Fibroblast of mammary gland (primary cell): ENCODE measurements around the gene CYBC1.

Experiments
- DNase-seq: peaks from one replicate; pipeline ENCODE4 v3.0.0-alpha.2; 2010; ENCODE audit warnings: low read depth
- H3K4me3 ChIP-seq: 2 replicates; pipeline ENCODE4 v1.5.1; 2011; ENCODE audit warnings: low read depth, mild to moderate bottlenecking, low read length, moderate library complexity; ENCODE audit not compliant: control insufficient read depth
- CTCF ChIP-seq: conservative IDR thresholded peaks from 2 replicates; pipeline ENCODE4 v1.5.1; 2011; ENCODE audit warnings: low read depth, low read length, inconsistent platforms; ENCODE audit not compliant: control insufficient read depth, insufficient read depth

The CYBC1 gene

DNA sequence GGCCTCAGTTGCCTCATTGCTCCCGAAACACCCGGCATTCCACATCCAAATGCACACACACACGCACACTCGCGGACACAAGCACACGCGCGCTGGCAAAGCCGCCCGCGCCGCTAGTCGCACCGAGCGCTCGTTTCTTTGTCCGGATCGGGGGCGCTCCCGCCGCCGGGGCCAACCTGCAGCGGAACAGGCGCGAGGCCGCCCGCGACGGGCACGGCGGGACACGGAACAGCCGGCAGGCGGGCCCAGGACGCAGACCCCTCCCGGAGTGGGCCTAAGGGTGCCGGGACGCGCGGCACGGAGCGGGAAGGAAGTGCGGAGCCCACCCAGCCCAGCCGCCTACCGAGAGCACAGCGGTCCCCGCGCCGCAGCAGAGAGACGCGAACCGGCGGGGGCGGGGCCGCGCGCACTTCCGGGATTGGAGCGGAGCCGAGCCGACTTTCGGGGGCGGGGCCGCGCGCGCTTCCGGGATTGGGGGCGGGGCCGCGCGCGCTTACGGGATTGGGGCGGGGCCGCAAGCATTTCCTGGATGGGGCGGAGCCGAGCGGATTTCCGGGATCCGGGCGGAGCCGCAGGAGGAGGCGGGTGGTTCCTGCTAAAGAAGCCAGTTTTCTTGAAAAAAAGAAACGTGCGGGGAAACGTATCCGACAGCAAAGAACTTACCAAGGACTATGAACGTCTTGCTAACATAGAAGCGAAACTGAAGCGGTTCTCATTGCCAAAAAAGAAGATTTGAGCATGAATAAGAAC is at the start of gene CYBC1:
Gene CYBC1, minus strand, starts transcription at position 396 of the 750 bp plus-strand sequence. CDS start 1,498 bp downstream, outside the sequence.
- TF ChIP-seq CTCF: no peak
- H3K4me3 ChIP-seq: peak within 1 kb of the TSS; percentile 80
- peak; percentile 88 for DNase-seq

- DNase-seq: peak; percentile 72
Measured at GRCh38 chr17:82497483-82498405, 47.2 kb upstream of the CYBC1 start.

DNA sequence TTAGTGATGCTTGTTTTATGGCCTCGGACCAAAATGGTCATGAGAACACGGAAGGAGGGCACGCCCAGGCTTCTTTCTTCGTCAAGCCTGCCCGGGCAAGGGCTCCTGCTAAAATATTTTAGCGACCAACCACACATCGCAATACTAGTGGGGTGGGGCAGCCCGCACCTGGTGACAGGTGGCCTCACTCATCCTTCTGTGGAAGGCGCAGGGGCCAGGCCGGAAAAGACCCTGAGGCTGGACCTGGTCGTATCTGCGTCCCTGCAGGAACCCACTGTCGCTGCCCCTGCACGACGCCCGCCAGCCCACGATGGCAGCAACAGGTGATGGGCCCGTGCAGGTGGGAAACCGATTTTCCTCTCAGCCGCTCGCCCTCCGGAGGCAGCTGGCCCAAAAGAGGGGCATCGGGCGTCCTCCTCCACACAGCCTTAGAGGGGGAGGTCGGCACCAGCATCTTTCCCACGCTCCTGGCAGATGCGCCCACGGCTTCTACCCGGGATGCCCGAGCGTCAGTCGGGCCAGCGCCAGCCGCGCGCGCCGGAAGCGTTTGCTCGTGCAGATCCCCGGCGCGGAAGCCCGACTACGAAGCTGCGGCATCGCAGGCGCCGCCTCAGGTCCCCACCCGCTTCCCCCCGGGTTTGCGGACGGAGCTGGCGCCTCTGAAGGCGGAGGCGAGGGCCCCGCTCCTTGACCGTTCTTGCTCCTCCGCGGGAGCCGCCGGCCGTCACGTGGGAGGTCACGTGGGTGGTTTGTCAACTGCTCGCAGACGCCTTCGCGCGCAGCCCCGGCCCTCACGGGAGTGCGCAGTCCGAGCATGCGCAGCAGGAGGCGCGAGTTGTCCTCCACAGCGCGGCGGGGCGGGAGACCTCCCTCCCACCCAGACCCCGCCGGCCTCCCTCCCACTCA is 46.2 kb upstream of the CYBC1 start:
- no peak for TF ChIP-seq CTCF
- peak; percentile 89 for DNase-seq
- H3K4me3 ChIP-seq: peak overlapping the region; percentile 53

More at GRCh38 chr17:82497483-82498405, 47.2 kb upstream of the CYBC1 start:
- TF ChIP-seq CTCF: no peak
- H3K4me3 ChIP-seq: peak overlapping the region; percentile 52

DNA sequence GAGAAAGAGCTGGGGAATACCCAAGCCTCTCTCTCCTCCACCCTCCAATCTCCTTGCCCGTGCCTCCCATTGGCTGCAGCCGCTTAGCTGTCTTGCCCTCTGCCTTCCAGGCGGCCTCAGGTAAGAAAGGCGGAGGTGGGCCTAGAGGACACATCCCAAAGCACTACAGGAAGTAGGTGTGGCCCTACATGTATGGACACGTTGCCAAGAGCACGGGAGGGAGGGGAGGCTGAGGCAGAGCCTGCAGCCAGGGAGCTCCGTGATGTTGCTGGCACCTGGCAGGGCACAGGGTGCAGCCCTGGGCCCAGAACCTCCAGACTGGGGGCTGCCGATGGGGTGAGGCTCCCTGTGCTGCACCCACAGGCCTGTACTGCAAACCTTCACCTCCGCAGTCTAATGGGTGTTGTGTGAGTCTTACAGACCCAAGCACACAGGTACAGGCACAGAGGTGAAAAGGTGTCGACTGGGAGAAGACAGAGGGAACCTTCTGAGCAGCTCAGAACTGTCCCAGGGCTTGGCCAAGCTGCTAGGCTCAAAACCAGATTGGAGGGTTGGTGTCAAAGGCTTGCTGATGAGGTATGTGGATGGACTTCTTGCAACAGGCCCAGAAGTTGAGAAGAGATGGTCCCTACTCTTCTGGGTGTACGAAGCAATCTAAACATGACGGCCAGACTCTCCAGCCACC is 45.4 kb upstream of the CYBC1 start:
- TF ChIP-seq CTCF: no peak
- DNase-seq: no peak
- no peak overlapping the region for H3K4me3 ChIP-seq

DNA sequence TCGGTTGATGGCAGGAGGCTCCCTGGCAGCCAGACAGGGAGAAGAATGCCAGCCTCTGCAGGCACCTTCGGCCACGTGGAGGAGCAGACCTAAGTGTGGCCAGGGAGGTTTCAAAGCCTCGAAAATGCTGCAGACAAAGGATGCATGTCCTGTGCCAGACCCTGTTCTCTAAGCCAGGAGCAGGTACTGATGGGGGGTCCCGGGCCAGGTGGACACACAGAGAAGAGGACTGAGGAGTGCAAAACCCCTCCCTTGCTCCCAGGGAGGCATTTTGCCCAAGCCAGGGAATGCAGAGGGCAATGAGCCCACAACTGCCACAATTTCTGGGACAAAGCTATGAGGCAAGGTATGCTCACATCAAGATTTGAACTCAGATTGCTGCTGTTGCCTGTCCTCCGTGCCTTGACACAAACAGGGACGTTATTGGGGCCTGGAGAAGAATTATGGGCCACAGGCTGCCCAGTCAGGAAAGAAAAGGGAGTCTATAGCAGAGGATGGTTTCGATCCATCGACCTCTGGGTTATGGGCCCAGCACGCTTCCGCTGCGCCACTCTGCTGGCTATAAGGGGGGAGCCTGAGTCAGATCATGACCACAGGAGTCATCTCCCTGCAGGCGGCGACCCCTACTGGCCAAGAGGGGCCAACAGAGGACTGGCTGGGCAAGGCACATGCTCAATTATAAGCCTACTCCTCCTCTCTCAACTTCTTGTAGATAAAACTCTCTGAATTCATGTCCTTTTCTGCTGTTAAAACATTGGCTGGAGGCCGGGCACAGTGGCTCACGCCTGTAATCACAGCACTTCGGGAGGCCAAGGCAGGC is 43.9 kb upstream of the CYBC1 start:
- peak; percentile 97 for DNase-seq
- no peak overlapping the region for H3K4me3 ChIP-seq
- TF ChIP-seq CTCF: peak; percentile 99
